Karpas-422 (cell line): ENCODE data around the gene SRPK2. TPM values are rescaled to one million over a fixed set of nuclear protein-coding genes. Genes with fewer than 3 reads are reported as not detected.

Experiments used
- DNase-seq: peaks from one replicate; pipeline ENCODE4 v3.0.0-alpha.2; 2015
- H2AFZ ChIP-seq: fragments of 200-600 bp; sonication (generic); 2 replicates; pipeline ENCODE4 v1.6.1; 2014; ENCODE audit warnings: antibody characterized with exemption, low read length, mixed read lengths
- H3K27ac ChIP-seq: fragments of 200-600 bp; sonication (generic); 2 replicates; pipeline ENCODE4 v1.5.1; 2014; ENCODE audit warnings: mild to moderate bottlenecking, low read length, moderate library complexity
- H3K27me3 ChIP-seq: fragments of 200-600 bp; sonication (generic); 2 replicates; pipeline ENCODE4 v1.6.1; 2014; ENCODE audit warnings: low read length, mixed read lengths
- H3K36me3 ChIP-seq: fragments of 200-600 bp; sonication (generic); 2 replicates; pipeline ENCODE4 v1.6.1; 2014; ENCODE audit warnings: low read length, mixed read lengths; ENCODE audit not compliant: insufficient read depth
- H3K4me1 ChIP-seq: fragments of 200-600 bp; sonication (generic); 2 replicates; pipeline ENCODE4 v1.6.1; 2014; ENCODE audit warnings: mild to moderate bottlenecking, low read length, mixed read lengths
- H3K4me2 ChIP-seq: fragments of 200-600 bp; sonication (generic); 2 replicates; pipeline ENCODE4 v1.6.1; 2014; ENCODE audit warnings: low read length, low read depth, mild to moderate bottlenecking; ENCODE audit not compliant: poor library complexity, severe bottlenecking
- H3K4me3 ChIP-seq: fragments of 200-600 bp; sonication (generic); 2 replicates; pipeline ENCODE4 v1.5.1; 2014; ENCODE audit warnings: mild to moderate bottlenecking, antibody characterized with exemption, low read length, mixed read lengths
- H3K79me2 ChIP-seq: fragments of 200-600 bp; sonication (generic); 2 replicates; pipeline ENCODE4 v1.6.1; 2014; ENCODE audit warnings: mild to moderate bottlenecking, low read length, mixed read lengths
- H3K9ac ChIP-seq: fragments of 200-600 bp; sonication (generic); 2 replicates; pipeline ENCODE4 v1.6.0; 2014; ENCODE audit warnings: low read length
- H3K9me2 ChIP-seq: fragments of 200-600 bp; sonication (generic), shearing (Covaris generic); replicated peaks from 2 replicates; pipeline ENCODE4 v1.6.0; 2014; ENCODE audit warnings: mild to moderate bottlenecking, low read length, moderate library complexity; ENCODE audit not compliant: insufficient read depth
- H3K9me3 ChIP-seq: fragments of 300-700, 200-600 bp; sonication (generic); 2 replicates; pipeline ENCODE4 v1.6.1; 2014; ENCODE audit warnings: low read length, mixed read lengths
- H4K20me1 ChIP-seq: fragments of 200-600 bp; sonication (generic); 2 replicates; pipeline ENCODE4 v1.6.1; 2014; ENCODE audit warnings: mild to moderate bottlenecking, antibody characterized with exemption, low read length, low read depth; ENCODE audit not compliant: insufficient read depth
- small RNA-seq: library from RNA; depleted of rRNA; stranded (forward); fragments of <200 nt; gene quantifications from one replicate; pipeline ENCODE3, GENCODE V24; 2014
- total RNA-seq: library from RNA; depleted of rRNA; stranded (reverse); fragments of >200 nt; shearing (Covaris generic); gene quantifications from 2 replicates; pipeline ENCODE4 v1.2.3, GENCODE V29; 2014; ENCODE audit warnings: low replicate concordance; rRNA removed

The SRPK2 gene
- total RNA-seq, 1 experiment from 2014 or later, result 9.0 TPM

GRCh38 chr7:105079348-105079747, 309.4 kb downstream of the SRPK2 start:
- H3K36me3 ChIP-seq, result peaks cover 48% of the 10 kb centered on the region

GRCh38 chr7:105073143-105073542, 315.6 kb downstream of the SRPK2 start:
- Histone ChIP-seq H3K4me3 (no peak overlapping the region), H3K4me2 (no peak overlapping the region), H3K9me3 (no peaks in the 10 kb centered on the region), H3K36me3 (peaks cover 61% of the 10 kb centered on the region), H4K20me1 (no peaks in the 10 kb centered on the region), H2AFZ (no peak overlapping the region), H3K27ac (no peak overlapping the region), H3K9me2 (no peaks in the 10 kb centered on the region), H3K27me3 (no peaks in the 10 kb centered on the region), H3K79me2 (peaks cover 72% of the 10 kb centered on the region), H3K9ac (no peak overlapping the region), H3K4me1 (no peaks in the 10 kb centered on the region)
- DNase-seq, result no peak

More at GRCh38 chr7:105079348-105079747, 309.4 kb downstream of the SRPK2 start:
- no peak overlapping the region for H3K27ac ChIP-seq
- H3K9me2 ChIP-seq, result no peaks in the 10 kb centered on the region
- no peaks in the 10 kb centered on the region for H3K4me1 ChIP-seq
- H3K79me2 ChIP-seq, result peaks cover 41% of the 10 kb centered on the region
- H3K4me2 ChIP-seq, result no peak overlapping the region
- no peak overlapping the region for H3K4me3 ChIP-seq
- H3K9me3 ChIP-seq, result no peaks in the 10 kb centered on the region
- no peak overlapping the region for H2AFZ ChIP-seq
- no peak for DNase-seq
- H3K9ac ChIP-seq, result no peak overlapping the region
- no peaks in the 10 kb centered on the region for H4K20me1 ChIP-seq
- no peaks in the 10 kb centered on the region for H3K27me3 ChIP-seq

- no peak for DNase-seq
- Histone ChIP-seq H4K20me1 (no peaks in the 10 kb centered on the region), H3K4me3 (no peak overlapping the region), H3K36me3 (peaks cover 45% of the 10 kb centered on the region), H3K9ac (no peak overlapping the region), H3K4me1 (no peaks in the 10 kb centered on the region), H2AFZ (no peak overlapping the region), H3K27me3 (no peaks in the 10 kb centered on the region), H3K27ac (no peak overlapping the region), H3K9me2 (no peaks in the 10 kb centered on the region), H3K79me2 (peaks cover 83% of the 10 kb centered on the region), H3K4me2 (no peak overlapping the region), H3K9me3 (no peaks in the 10 kb centered on the region)
Observed at GRCh38 chr7:105068886-105069285, 319.8 kb downstream of the SRPK2 start.

- no peak overlapping the region for H3K27ac ChIP-seq
- no peak overlapping the region for H3K9ac ChIP-seq
- no peaks in the 10 kb centered on the region for H3K27me3 ChIP-seq
Observed at GRCh38 chr7:105067691-105068090, 321.0 kb downstream of the SRPK2 start.

More at GRCh38 chr7:105067691-105068090, 321.0 kb downstream of the SRPK2 start:
- peaks cover 50% of the 10 kb centered on the region for H3K36me3 ChIP-seq
- H4K20me1 ChIP-seq, result no peaks in the 10 kb centered on the region
- H2AFZ ChIP-seq, result no peak overlapping the region
- no peaks in the 10 kb centered on the region for H3K9me2 ChIP-seq
- H3K4me1 ChIP-seq, result no peaks in the 10 kb centered on the region
- H3K4me2 ChIP-seq, result no peak overlapping the region
- DNase-seq, result no peak
- no peaks in the 10 kb centered on the region for H3K9me3 ChIP-seq
- no peak overlapping the region for H3K4me3 ChIP-seq
- H3K79me2 ChIP-seq, result peaks cover 89% of the 10 kb centered on the region

Small RNA genes within 50 kb of the gene (small RNA-seq; reads per million reads assigned to genes)
- not detected for gene AC005070.2
- not detected for gene RNU6-1322P

Other genes starting within 250 kb of the SRPK2 start
- 21.6 and 22.0 TPM in 2 replicates for gene PUS7, start 133.3 kb upstream of the SRPK2 start, total RNA-seq
- gene RINT1, start 143.3 kb upstream of the SRPK2 start, total RNA-seq, result 6.9 and 9.2 TPM in 2 replicates
- gene EFCAB10, start 192.6 kb upstream of the SRPK2 start, total RNA-seq, result not detected in 2 replicates